IMR-90 (cell line): ENCODE results near the gene CTNND2. TPM values are rescaled to one million over a fixed set of nuclear protein-coding genes. Genes with fewer than 3 reads are reported as not detected.

Source experiments
- ATAC-seq: fragments of 200-7000 bp; cut with Tn5 transposase; 2 replicates; pipeline ENCODE4 v1.9.1; 2020; ENCODE audit warnings: low read depth, mild to moderate bottlenecking, moderate library complexity
- BruUV-seq: library from RNA; stranded (reverse); fragments of 400-500 nt; replicated peaks from 2 replicates; lab custom pipeline; 2021; lab: Mats Ljungman, UMichigan
- CTCF ChIA-PET: fragments of 300-600 bp; formaldehyde crosslinking; extraction: SDS; loops from one replicate; lab custom pipeline; 2021; ENCODE audit warnings: antibody characterized with exemption; lab: Yijun Ruan, JAX
- POLR2A ChIA-PET: fragments of 300-600 bp; sonication (Branson Sonifier 250); formaldehyde crosslinking; loops from one replicate; lab custom pipeline; 2022; ENCODE audit warnings: antibody characterized with exemption; ENCODE audit not compliant: unreplicated experiment; lab: Charles Lee
- DNase-seq: peaks from one replicate; pipeline ENCODE4 v3.0.0; 2013
- H2AFZ ChIP-seq: replicated peaks from 2 replicates; pipeline ENCODE3; 2013; ENCODE audit warnings: low read length, mild to moderate bottlenecking; ENCODE audit not compliant: poor library complexity
- H2AK5ac ChIP-seq: 2 replicates; pipeline ENCODE4 v1.6.1; 2013; ENCODE audit warnings: low read depth, low read length, inconsistent platforms
- H2AK9ac ChIP-seq: replicated peaks from 2 replicates; pipeline ENCODE3; 2013; ENCODE audit warnings: mild to moderate bottlenecking, low read depth, low read length, moderate library complexity; ENCODE audit not compliant: poor library complexity
- H2BK120ac ChIP-seq: 2 replicates; pipeline ENCODE4 v1.6.1; 2013; ENCODE audit warnings: low read depth, low read length, inconsistent platforms
- H2BK15ac ChIP-seq: 3 replicates; pipeline ENCODE4 v1.6.1; 2013; ENCODE audit warnings: low read depth, low read length, inconsistent platforms
- H2BK20ac ChIP-seq: 2 replicates; pipeline ENCODE4 v1.6.1; 2013; ENCODE audit warnings: low read depth, mild to moderate bottlenecking, inconsistent platforms, low read length, moderate library complexity
- H2BK5ac ChIP-seq: 2 replicates; pipeline ENCODE4 v1.6.1; 2013; ENCODE audit warnings: mild to moderate bottlenecking, low read depth, low read length, inconsistent platforms; ENCODE audit not compliant: poor library complexity, severe bottlenecking
- H3K14ac ChIP-seq: replicated peaks from 2 replicates; pipeline ENCODE4 v1.6.1; 2013; ENCODE audit warnings: low read depth, low read length, inconsistent platforms
- H3K18ac ChIP-seq: 2 replicates; pipeline ENCODE4 v1.6.1; 2013; ENCODE audit warnings: low read depth, low read length, control low read depth
- H3K23ac ChIP-seq: 2 replicates; pipeline ENCODE4 v1.6.1; 2013; ENCODE audit warnings: low read depth, low read length, inconsistent platforms
- H3K27ac ChIP-seq: 2 replicates; pipeline ENCODE4 v1.5.1; 2013; ENCODE audit warnings: mild to moderate bottlenecking, control low read depth, low read length; ENCODE audit not compliant: insufficient read depth
- H3K27me3 ChIP-seq: 2 replicates; pipeline ENCODE4 v1.6.1; 2013; ENCODE audit warnings: low read length; ENCODE audit not compliant: control insufficient read depth, insufficient read depth
- H3K36me3 ChIP-seq: 2 replicates; pipeline ENCODE4 v1.6.1; 2013; ENCODE audit warnings: low read length, mixed read lengths; ENCODE audit not compliant: control insufficient read depth, insufficient read depth
- H3K4ac ChIP-seq: 2 replicates; pipeline ENCODE4 v1.6.1; 2013; ENCODE audit warnings: low read depth, low read length, inconsistent platforms
- H3K4me1 ChIP-seq: 2 replicates; pipeline ENCODE4 v1.6.1; 2013; ENCODE audit warnings: low read length, mixed read lengths; ENCODE audit not compliant: control insufficient read depth, insufficient read depth
- H3K4me2 ChIP-seq: 2 replicates; pipeline ENCODE4 v1.6.1; 2013; ENCODE audit warnings: low read depth, mild to moderate bottlenecking, control low read depth, low read length, moderate library complexity
- H3K4me3 ChIP-seq: 2 replicates; pipeline ENCODE4 v1.5.1; 2013; ENCODE audit warnings: low read depth, mild to moderate bottlenecking, control low read depth, low read length, moderate library complexity; ENCODE audit not compliant: insufficient read depth
- H3K56ac ChIP-seq: 2 replicates; pipeline ENCODE4 v1.6.1; 2013; ENCODE audit warnings: low read length, inconsistent platforms; ENCODE audit not compliant: insufficient read depth; ENCODE audit errors: extremely low read depth
- H3K79me1 ChIP-seq, 2 experiments: 2 replicates each; pipeline ENCODE4 v1.6.1; 2013; ENCODE audit warnings: low read length in 2 of 2, inconsistent platforms in 1 of 2, low read depth in 1 of 2
- H3K9ac ChIP-seq: 2 replicates; pipeline ENCODE4 v1.6.1; 2013; ENCODE audit warnings: low read depth, low read length, control low read depth
- H3K9me1 ChIP-seq: 2 replicates; pipeline ENCODE4 v1.6.1; 2013; ENCODE audit warnings: low read length, inconsistent platforms; ENCODE audit not compliant: insufficient read depth
- H3K9me3 ChIP-seq: 2 replicates; pipeline ENCODE4 v1.6.1; 2013; ENCODE audit warnings: low read length; ENCODE audit not compliant: control insufficient read depth, insufficient read depth
- H4K20me1 ChIP-seq: 2 replicates; pipeline ENCODE4 v1.6.1; 2013; ENCODE audit warnings: low read length, inconsistent platforms; ENCODE audit not compliant: insufficient read depth
- H4K5ac ChIP-seq: 2 replicates; pipeline ENCODE4 v1.6.1; 2013; ENCODE audit warnings: mild to moderate bottlenecking, low read depth, low read length, control low read depth
- H4K8ac ChIP-seq, 2 experiments: 2 replicates each; pipeline ENCODE4 v1.6.1; 2013; ENCODE audit warnings: low read depth in 2 of 2, low read length in 2 of 2, control low read depth in 1 of 2, inconsistent platforms in 1 of 2
- H4K91ac ChIP-seq: 2 replicates; pipeline ENCODE4 v1.6.1; 2013; ENCODE audit warnings: low read depth, low read length, inconsistent platforms; ENCODE audit not compliant: insufficient read depth
- CEBPB ChIP-seq: IDR thresholded peaks from 2 replicates; pipeline ENCODE4 v1.6.1; 2012; ENCODE audit warnings: low read depth, low read length, improper control_type of control experiment
- MAFK ChIP-seq: IDR thresholded peaks from 2 replicates; pipeline ENCODE4 v1.6.1; 2012; ENCODE audit warnings: low read depth, low read length, improper control_type of control experiment
- MAZ ChIP-seq: IDR thresholded peaks from 2 replicates; pipeline ENCODE4 v1.6.1; 2012; ENCODE audit warnings: low read depth, mild to moderate bottlenecking, low read length, improper control_type of control experiment, moderate library complexity, borderline replicate concordance
- MXI1 ChIP-seq: IDR thresholded peaks from 2 replicates; pipeline ENCODE4 v1.6.1; 2012; ENCODE audit warnings: low read depth, mild to moderate bottlenecking, low read length, moderate library complexity, borderline replicate concordance
- RCOR1 ChIP-seq: IDR thresholded peaks from 2 replicates; pipeline ENCODE4 v1.6.1; 2012; ENCODE audit warnings: mild to moderate bottlenecking, low read length, improper control_type of control experiment; ENCODE audit not compliant: insufficient replicate concordance
- SMC3 ChIP-seq: fragments of 150-350 bp; IDR thresholded peaks from 2 replicates; pipeline ENCODE4 v1.6.1; 2016; ENCODE audit warnings: low read depth, mild to moderate bottlenecking, antibody characterized with exemption, low read length, moderate library complexity
- WGBS, 2 experiments: methylation state at CpG; one replicate each; pipeline versions ENCODE4 v1.1.5 to v1.1.7; 2013; ENCODE audit warnings: missing lambda C conversion rate in 2 of 2; ENCODE audit not compliant: insufficient read length in 1 of 2; ENCODE audit errors: extremely low coverage in 2 of 2; 5-methylcytosine and 5-hydroxymethylcytosine counted together
- dilution Hi-C: fragments of 300-500 bp; cut with HindIII; formaldehyde crosslinking; loops from one replicate; pipeline ENCODE4 v1.14.3; 2018; ENCODE audit warnings: low sequenced_read_pairs; ENCODE audit not compliant: unreplicated experiment
- in situ Hi-C: fragments of 300-500 bp; cut with MboI; formaldehyde crosslinking; loops from 3 replicates; pipeline ENCODE4 v1.14.3; 2019; ENCODE audit warnings: low sequenced_read_pairs, inconsistent platforms, mixed read lengths
- intact Hi-C: fragments of 100-400 bp; cut with micrococcal nuclease; formaldehyde crosslinking; loops from 2 replicates; pipeline ENCODE4 v1.10.0; 2022
- polyA plus RNA-seq, 3 experiments: library from polyadenylated mRNA; depleted of rRNA; stranded (reverse); fragments of >200 nt; gene quantifications; 2 replicates each; pipeline ENCODE4 v1.2.3, GENCODE V29; 2012; ENCODE audit warnings: low replicate concordance in 1 of 3
- total RNA-seq: library from RNA; depleted of rRNA; stranded (reverse); fragments of >200 nt; gene quantifications from 2 replicates; pipeline ENCODE4 v1.2.3, GENCODE V29; 2012
- TF ChIP-seq, protein P1 (sequence below): conservative IDR thresholded peaks from 2 replicates; pipeline ENCODE4 v1.5.1; 2012; ENCODE audit warnings: mild to moderate bottlenecking, low read depth, low read length, improper control_type of control experiment
- TF ChIP-seq, protein P2 (sequence below): fragments of 150-350 bp; IDR thresholded peaks from 2 replicates; pipeline ENCODE4 v1.6.1; 2017; ENCODE audit warnings: mild to moderate bottlenecking, antibody characterized with exemption, low read length, low read depth
- TF ChIP-seq, protein P3 (sequence below): fragments of 150-350 bp; IDR thresholded peaks from 2 replicates; pipeline ENCODE4 v1.6.1; 2016; ENCODE audit warnings: low read depth, mild to moderate bottlenecking, low read length, moderate library complexity, borderline replicate concordance

CTNND2 gene
- total and polyA plus RNA-seq, 2 of the 4 experiments (the other 2 are of a cell fraction), result not detected

DNA sequence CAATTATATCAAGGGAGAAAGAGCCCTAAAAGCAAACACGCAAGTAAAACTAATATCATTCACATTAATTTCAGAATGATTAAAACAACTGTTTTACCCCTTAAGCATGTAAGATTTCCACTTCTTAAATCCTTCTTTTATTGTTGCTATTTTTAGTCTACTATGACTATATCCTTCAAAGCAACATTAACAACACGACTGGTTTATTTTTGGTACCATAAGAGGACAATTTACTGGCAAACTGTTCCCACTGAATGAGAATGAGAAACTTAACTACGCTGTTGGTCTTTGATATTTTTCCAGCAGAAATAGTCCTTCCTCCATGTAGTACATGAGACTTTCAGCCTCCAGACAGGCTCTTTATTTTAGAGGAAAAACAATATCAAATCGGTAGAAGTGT lies 281.5 kb downstream of the CTNND2 start:
- Histone ChIP-seq H3K36me3 (no peaks in the 10 kb centered on the region), H3K14ac (no peak overlapping the region), H2BK15ac (no peak overlapping the region), H4K20me1 (no peaks in the 10 kb centered on the region), H2AK9ac (no peak overlapping the region), H3K4me3 (no peak overlapping the region), H3K4me1 (no peaks in the 10 kb centered on the region), H4K91ac (no peak overlapping the region), H4K8ac (no peak overlapping the region), H2BK20ac (no peak overlapping the region), H3K79me1 (no peaks in the 10 kb centered on the region), H2AFZ (no peak overlapping the region), H4K5ac (no peak overlapping the region), H3K18ac (no peak overlapping the region), H2BK5ac (no peak overlapping the region), H3K4ac (no peak overlapping the region), H3K27ac (no peak overlapping the region), H3K9ac (no peak overlapping the region), H3K4me2 (no peak overlapping the region), H3K56ac (no peak overlapping the region), H3K9me1 (no peaks in the 10 kb centered on the region), H3K9me3 (peaks cover 5% of the 10 kb centered on the region), H2BK120ac (no peak overlapping the region), H2AK5ac (no peak overlapping the region), H3K23ac (no peak overlapping the region), H3K27me3 (no peaks in the 10 kb centered on the region)
- ChIA-PET CTCF (no interaction called here), POLR2A (no interaction called here)
- WGBS, 2 experiments, result 83% methylated on average over 1 of the region's 4 CpGs; no CpG with 5 or more reads in 1 of the 2 experiments
- DNase-seq, result no peak
- dilution Hi-C loops, result no loop called here
- BruUV-seq, result no TSS peak
- intact Hi-C loops, result no loop called here
- TF ChIP-seq SMC3 (no peak), RCOR1 (no peak), CEBPB (no peak), MXI1 (no peak), MAFK (no peak), MAZ (no peak)
- TF ChIP-seq, protein P1, sequence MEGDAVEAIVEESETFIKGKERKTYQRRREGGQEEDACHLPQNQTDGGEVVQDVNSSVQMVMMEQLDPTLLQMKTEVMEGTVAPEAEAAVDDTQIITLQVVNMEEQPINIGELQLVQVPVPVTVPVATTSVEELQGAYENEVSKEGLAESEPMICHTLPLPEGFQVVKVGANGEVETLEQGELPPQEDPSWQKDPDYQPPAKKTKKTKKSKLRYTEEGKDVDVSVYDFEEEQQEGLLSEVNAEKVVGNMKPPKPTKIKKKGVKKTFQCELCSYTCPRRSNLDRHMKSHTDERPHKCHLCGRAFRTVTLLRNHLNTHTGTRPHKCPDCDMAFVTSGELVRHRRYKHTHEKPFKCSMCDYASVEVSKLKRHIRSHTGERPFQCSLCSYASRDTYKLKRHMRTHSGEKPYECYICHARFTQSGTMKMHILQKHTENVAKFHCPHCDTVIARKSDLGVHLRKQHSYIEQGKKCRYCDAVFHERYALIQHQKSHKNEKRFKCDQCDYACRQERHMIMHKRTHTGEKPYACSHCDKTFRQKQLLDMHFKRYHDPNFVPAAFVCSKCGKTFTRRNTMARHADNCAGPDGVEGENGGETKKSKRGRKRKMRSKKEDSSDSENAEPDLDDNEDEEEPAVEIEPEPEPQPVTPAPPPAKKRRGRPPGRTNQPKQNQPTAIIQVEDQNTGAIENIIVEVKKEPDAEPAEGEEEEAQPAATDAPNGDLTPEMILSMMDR, result no peak
- TF ChIP-seq, protein P2, sequence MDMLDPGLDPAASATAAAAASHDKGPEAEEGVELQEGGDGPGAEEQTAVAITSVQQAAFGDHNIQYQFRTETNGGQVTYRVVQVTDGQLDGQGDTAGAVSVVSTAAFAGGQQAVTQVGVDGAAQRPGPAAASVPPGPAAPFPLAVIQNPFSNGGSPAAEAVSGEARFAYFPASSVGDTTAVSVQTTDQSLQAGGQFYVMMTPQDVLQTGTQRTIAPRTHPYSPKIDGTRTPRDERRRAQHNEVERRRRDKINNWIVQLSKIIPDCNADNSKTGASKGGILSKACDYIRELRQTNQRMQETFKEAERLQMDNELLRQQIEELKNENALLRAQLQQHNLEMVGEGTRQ, result no peak
- TF ChIP-seq, protein P3, sequence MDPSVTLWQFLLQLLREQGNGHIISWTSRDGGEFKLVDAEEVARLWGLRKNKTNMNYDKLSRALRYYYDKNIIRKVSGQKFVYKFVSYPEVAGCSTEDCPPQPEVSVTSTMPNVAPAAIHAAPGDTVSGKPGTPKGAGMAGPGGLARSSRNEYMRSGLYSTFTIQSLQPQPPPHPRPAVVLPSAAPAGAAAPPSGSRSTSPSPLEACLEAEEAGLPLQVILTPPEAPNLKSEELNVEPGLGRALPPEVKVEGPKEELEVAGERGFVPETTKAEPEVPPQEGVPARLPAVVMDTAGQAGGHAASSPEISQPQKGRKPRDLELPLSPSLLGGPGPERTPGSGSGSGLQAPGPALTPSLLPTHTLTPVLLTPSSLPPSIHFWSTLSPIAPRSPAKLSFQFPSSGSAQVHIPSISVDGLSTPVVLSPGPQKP, result no peak
- no peak for ATAC-seq
- in situ Hi-C loops, result no loop called here
